Stomach (tissue), 9 donors: ENCODE results near the gene CACNA1H. TPM values are rescaled to one million over a fixed set of nuclear protein-coding genes. Genes with fewer than 3 reads are reported as not detected.

ENCODE experiments used
- DNase-seq, 2 donors: peaks; one replicate each; pipeline versions ENCODE4 v3.0.0 to v3.0.0-alpha.2; 2013 to 2019
- H3K27ac ChIP-seq, 5 donors: fragments of 200-600 bp in 4 of 5; sonication (generic) in 4 of 5; one replicate each; pipeline ENCODE4 v1.5.1; 2013 to 2019; ENCODE audit warnings: mild to moderate bottlenecking in 1 of 5, moderate library complexity in 1 of 5
- H3K27me3 ChIP-seq, 3 donors: fragments of 200-600 bp; sonication (generic); one replicate each; pipeline ENCODE4 v1.5.1; 2017 to 2019; ENCODE audit warnings: mixed run types in 1 of 3
- H3K36me3 ChIP-seq, 4 donors: fragments of 200-600 bp; sonication (generic); 1 replicate in 3 of 4; 2 replicates in 1 of 4; pipeline ENCODE4 v1.5.1; 2016 to 2019
- H3K4me1 ChIP-seq, 4 donors: fragments of 200-600 bp; sonication (generic); one replicate each; pipeline ENCODE4 v1.5.1; 2016 to 2019
- H3K4me3 ChIP-seq, 4 donors: fragments of 200-600 bp; sonication (generic) in 3 of 4; one replicate each; pipeline ENCODE4 v1.5.1; 2016 to 2019; ENCODE audit warnings: mild to moderate bottlenecking in 1 of 4
- H3K9me3 ChIP-seq, 4 donors: fragments of 200-600 bp; sonication (generic); one replicate each; pipeline ENCODE4 v1.5.1; 2016 to 2019
- CTCF ChIP-seq, 7 experiments: fragments of 450-650 bp in 4 of 7; fragments of 200-600 bp in 3 of 7; sonication (generic) in 3 of 7; IDR thresholded peaks; one replicate each; pipeline ENCODE4 v1.5.1; 2016 to 2019; ENCODE audit warnings: antibody characterized with exemption in 7 of 7, control low read depth in 2 of 7, mild to moderate bottlenecking in 1 of 7
- EP300 ChIP-seq: sonication (generic); formaldehyde crosslinking; IDR thresholded peaks from one replicate; pipeline ENCODE4 v1.6.1; 2017; ENCODE audit warnings: antibody characterized with exemption
- POLR2A ChIP-seq, 4 donors: fragments of 450-650 bp; IDR thresholded peaks; one replicate each; pipeline ENCODE4 v1.6.1; 2016; ENCODE audit warnings: antibody characterized with exemption in 4 of 4, control low read depth in 2 of 4, mild to moderate bottlenecking in 1 of 4, moderate library complexity in 1 of 4
- POLR2AphosphoS5 ChIP-seq, 3 donors: sonication (generic); formaldehyde crosslinking; IDR thresholded peaks; one replicate each; pipeline ENCODE4 v1.6.1; 2016; ENCODE audit warnings: antibody characterized with exemption in 3 of 3
- WGBS, 5 donors: extraction: QIAGEN DNeasy Blood & Tissue Kit in 3 of 5; methylation state at CpG; one replicate each; pipeline versions ENCODE4 v1.1.5 to v1.1.7; 2013 to 2018; 5-methylcytosine and 5-hydroxymethylcytosine counted together
- intact Hi-C: fragments of 100-400 bp; cut with DNase I; formaldehyde crosslinking; loops from one replicate; pipeline ENCODE4 v1.15.1; 2023; ENCODE audit warnings: low total_unique reads
- polyA plus RNA-seq, 3 donors: library from polyadenylated mRNA; stranded (reverse); fragments of 200-250 nt; gene quantifications; one replicate each; pipeline ENCODE4 v1.2.3, GENCODE V29; 2013
- total RNA-seq, 5 donors: library from RNA; depleted of rRNA; stranded (reverse); fragments of >200 nt; gene quantifications; one replicate each; pipeline versions ENCODE4 v1.1.0 to v1.2.3, GENCODE V29; 2014 to 2016
- donor health status: healthy with polysubstance abuse.
- donor health status: Bipolar disorder and iron deficiency.
- donor health status: healthy.

Gene CACNA1H
- total and polyA plus RNA-seq, 8 donors, result 1.5 to 49.6 (median 19.6) TPM

DNA sequence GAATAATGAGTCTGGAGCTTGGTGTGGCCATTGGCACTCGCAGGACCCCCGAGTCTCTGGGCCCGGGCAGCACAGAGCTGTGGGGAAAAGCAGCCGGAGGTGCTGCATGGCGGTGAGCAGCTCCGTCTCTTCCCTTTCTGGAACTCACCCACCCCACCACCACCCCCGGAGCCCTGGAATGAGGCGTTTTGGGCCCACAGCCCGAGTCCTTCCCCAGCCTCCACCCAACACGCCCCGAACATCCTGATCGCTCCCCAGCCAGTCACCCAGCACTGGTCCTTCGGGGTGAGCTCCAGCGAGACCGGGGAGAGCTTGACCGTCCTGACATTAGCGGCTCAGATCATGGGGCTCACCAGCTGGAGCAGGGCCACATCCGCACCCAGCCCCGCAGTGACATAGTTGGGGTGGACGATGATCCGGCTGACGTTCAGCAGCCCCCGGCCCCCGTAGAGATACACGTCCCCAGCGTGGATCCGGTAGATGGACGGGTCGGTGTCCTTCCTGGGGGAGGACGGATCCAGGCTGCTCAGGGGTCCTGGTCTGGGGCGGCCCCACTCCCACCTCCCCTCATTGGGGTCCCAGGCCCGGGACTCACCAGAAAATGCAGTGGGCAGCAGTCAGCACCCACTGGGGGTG, 109.4 kb downstream of the CACNA1H start:
- 82 to 90% (median 87%) methylated on average over 19 to 32 of the region's 32 CpGs for WGBS, 5 donors
- intact Hi-C loops, result no loop called here
- H3K4me3 ChIP-seq, result no peak overlapping the region
- DNase-seq, result no peak
- no peak overlapping the region for H3K27ac ChIP-seq
- H3K27me3 ChIP-seq, result peaks cover 7 to 75% (median 63%) of the 10 kb centered on the region in 3 donors
- H3K36me3 ChIP-seq, result no peaks in the 10 kb centered on the region
- H3K9me3 ChIP-seq, result no peaks in the 10 kb centered on the region
- peaks cover 4 to 9% (median 7%) of the 10 kb centered on the region in 4 donors for H3K4me1 ChIP-seq
- no peak for TF ChIP-seq POLR2AphosphoS5 (IDR thresholded peaks at IDR 0.05)
- TF ChIP-seq CTCF (IDR thresholded peaks at IDR 0.05), result no peak
- no peak for TF ChIP-seq POLR2A (IDR thresholded peaks at IDR 0.05)
- TF ChIP-seq EP300, result no peak

GRCh38 chr16:1262846-1263221, 109.9 kb downstream of the CACNA1H start:
- 69 to 85% (median 80%) methylated on average over 1 to 9 of the region's 9 CpGs for WGBS, 5 donors
- no peak for TF ChIP-seq POLR2A (IDR thresholded peaks at IDR 0.05)
- no peak for TF ChIP-seq CTCF (IDR thresholded peaks at IDR 0.05)
- TF ChIP-seq EP300, result no peak
- TF ChIP-seq POLR2AphosphoS5 (IDR thresholded peaks at IDR 0.05), result no peak
- H3K36me3 ChIP-seq, result no peaks in the 10 kb centered on the region
- H3K27ac ChIP-seq, result no peak overlapping the region
- H3K9me3 ChIP-seq, result no peaks in the 10 kb centered on the region
- H3K27me3 ChIP-seq, result peaks cover 7 to 69% (median 58%) of the 10 kb centered on the region in 3 donors
- intact Hi-C loops, result no loop called here
- H3K4me1 ChIP-seq, result peaks cover 4 to 9% (median 7%) of the 10 kb centered on the region in 4 donors
- DNase-seq, result no peak
- H3K4me3 ChIP-seq, result no peak overlapping the region

- Histone ChIP-seq H3K27me3 (peaks cover 7 to 60% (median 52%) of the 10 kb centered on the region in 3 donors), H3K4me1 (peaks cover 4 to 8% (median 7%) of the 10 kb centered on the region in 4 donors), H3K9me3 (no peaks in the 10 kb centered on the region), H3K4me3 (no peak overlapping the region), H3K36me3 (no peaks in the 10 kb centered on the region), H3K27ac (no peak overlapping the region)
- TF ChIP-seq POLR2AphosphoS5 (IDR thresholded peaks at IDR 0.05) (no peak), EP300 (no peak), POLR2A (IDR thresholded peaks at IDR 0.05) (no peak), CTCF (IDR thresholded peaks at IDR 0.05) (no peak)
- peak in 1 of 2 donors; percentile 71 for DNase-seq
- intact Hi-C loops, result no loop called here
- WGBS, 5 donors, result 47 to 61% (median 60%) methylated on average over 8 to 15 of the region's 15 CpGs
Observed at GRCh38 chr16:1263591-1264344, 110.9 kb downstream of the CACNA1H start.

GRCh38 chr16:1264345-1265089, 111.6 kb downstream of the CACNA1H start:
- no peak for TF ChIP-seq POLR2AphosphoS5 (IDR thresholded peaks at IDR 0.05)
- TF ChIP-seq POLR2A (IDR thresholded peaks at IDR 0.05), result no peak
- no peak for TF ChIP-seq EP300
- no peak for TF ChIP-seq CTCF (IDR thresholded peaks at IDR 0.05)
- no peak for DNase-seq
- H3K9me3 ChIP-seq, result no peaks in the 10 kb centered on the region
- intact Hi-C loops, result no loop called here
- peaks cover 0 to under 1% (median under 1%) of the 10 kb centered on the region in 4 donors for H3K4me1 ChIP-seq
- H3K4me3 ChIP-seq, result no peak overlapping the region
- 82 to 98% (median 97%) methylated on average over 14 to 16 of the region's 16 CpGs for WGBS, 5 donors
- no peak overlapping the region for H3K27ac ChIP-seq
- H3K36me3 ChIP-seq, result no peaks in the 10 kb centered on the region
- peaks cover 7 to 55% (median 45%) of the 10 kb centered on the region in 3 donors for H3K27me3 ChIP-seq
